GM18517 (cell line): Measurements from ENCODE around the gene CHERP.
"Not testable (repeated sequence)": the region's sequence is repeated elsewhere in the genome, so short reads cannot be mapped to it uniquely, and the experiment has no call there.

ENCODE experiments used
- ATAC-seq: cut with Tn5 transposase; IDR thresholded peaks from one replicate; pipeline ENCODE4 v1.9.1; 2021; ENCODE audit warnings: mild to moderate bottlenecking, moderate library complexity; ENCODE audit not compliant: unreplicated experiment

The CHERP gene

GRCh38 chr19:16544473-16545231 lies 2.4 kb upstream of the CHERP start:
- ATAC-seq: no peak

- not testable (repeated sequence) for ATAC-seq
These were observed 1.5 kb upstream of the CHERP start for GRCh38 chr19:16543734-16544133.

GRCh38 chr19:16542910-16543472 lies 754 bp upstream of the CHERP start:
- no peak for ATAC-seq

GRCh38 chr19:16541526-16542044 lies 652 bp downstream of the CHERP start:
- peak; percentile 6 for ATAC-seq

GRCh38 chr19:16540948-16541347 lies 1.3 kb downstream of the CHERP start:
- ATAC-seq: no peak

GRCh38 chr19:16537111-16537510 lies 5.1 kb downstream of the CHERP start:
- no peak for ATAC-seq

GRCh38 chr19:16536130-16536529 lies 6.1 kb downstream of the CHERP start:
- ATAC-seq: no peak

- ATAC-seq: no peak
These were observed 6.9 kb downstream of the CHERP start for GRCh38 chr19:16535381-16535780.

GRCh38 chr19:16532440-16533234 lies 9.6 kb downstream of the CHERP start:
- no peak for ATAC-seq

- no peak for ATAC-seq
These were observed 10.9 kb downstream of the CHERP start for GRCh38 chr19:16531380-16531669.

GRCh38 chr19:16530540-16531379 lies 11.5 kb downstream of the CHERP start:
- no peak for ATAC-seq

- ATAC-seq: no peak
These were observed 12.6 kb downstream of the CHERP start for GRCh38 chr19:16529466-16530144.

- ATAC-seq: no peak
These were observed 14.2 kb downstream of the CHERP start for GRCh38 chr19:16527971-16528521.

- no peak for ATAC-seq
These were observed 14.8 kb downstream of the CHERP start for GRCh38 chr19:16527334-16527935.

GRCh38 chr19:16525751-16526481 lies 16.3 kb downstream of the CHERP start:
- ATAC-seq: no peak

- no peak for ATAC-seq
These were observed 17.1 kb downstream of the CHERP start for GRCh38 chr19:16524991-16525734.

- no peak for ATAC-seq
These were observed 19.5 kb downstream of the CHERP start for GRCh38 chr19:16522559-16523377.
